HUES64 (cell line): Measurements from ENCODE around the gene XXYLT1.

Source experiments
- H3K27ac ChIP-seq: 2 replicates; pipeline ENCODE4 v1.7.0; 2013; ENCODE audit warnings: low read depth, low read length, inconsistent platforms
- H3K27me3 ChIP-seq: 2 replicates; pipeline ENCODE4 v1.6.1; 2013; ENCODE audit warnings: mild to moderate bottlenecking, low read length; ENCODE audit not compliant: insufficient read depth
- H3K36me3 ChIP-seq: 2 replicates; pipeline ENCODE4 v1.6.1; 2013; ENCODE audit warnings: mild to moderate bottlenecking, low read length; ENCODE audit not compliant: insufficient read depth
- H3K4me1 ChIP-seq: 2 replicates; pipeline ENCODE4 v1.6.1; 2013; ENCODE audit warnings: mild to moderate bottlenecking, low read length, moderate library complexity; ENCODE audit not compliant: insufficient read depth
- H3K4me3 ChIP-seq: 2 replicates; pipeline ENCODE4 v1.5.1; 2013; ENCODE audit warnings: mild to moderate bottlenecking, low read length, moderate library complexity
- H3K9ac ChIP-seq: 2 replicates; pipeline ENCODE4 v1.6.1; 2013; ENCODE audit warnings: mild to moderate bottlenecking, low read depth, low read length
- H3K9me3 ChIP-seq: 2 replicates; pipeline ENCODE4 v1.6.1; 2013; ENCODE audit warnings: low read depth, low read length; ENCODE audit not compliant: insufficient read depth
- WGBS: fragments of 150-250, 120-280 bp; methylation state at CpG from one replicate; pipeline ENCODE4 v1.1.7; 2013; ENCODE audit warnings: missing lambda C conversion rate; 5-methylcytosine and 5-hydroxymethylcytosine counted together

Gene XXYLT1

GRCh38 chr3:195256639-195257453, 14.1 kb downstream of the XXYLT1 start:
- Histone ChIP-seq H3K4me1 (peaks cover 36% of the 10 kb centered on the region), H3K27me3 (no peaks in the 10 kb centered on the region), H3K27ac (no peak overlapping the region), H3K36me3 (no peaks in the 10 kb centered on the region), H3K9me3 (no peaks in the 10 kb centered on the region), H3K4me3 (no peak overlapping the region), H3K9ac (no peak overlapping the region)
- WGBS, result 95% methylated on average over 19 of the region's 19 CpGs

GRCh38 chr3:195255571-195256501, 15.1 kb downstream of the XXYLT1 start:
- peaks cover 43% of the 10 kb centered on the region for H3K4me1 ChIP-seq
- no peaks in the 10 kb centered on the region for H3K9me3 ChIP-seq
- 89% methylated on average over 22 of the region's 22 CpGs for WGBS
- no peaks in the 10 kb centered on the region for H3K27me3 ChIP-seq
- H3K9ac ChIP-seq, result no peak overlapping the region
- H3K27ac ChIP-seq, result no peak overlapping the region
- H3K4me3 ChIP-seq, result no peak overlapping the region
- no peaks in the 10 kb centered on the region for H3K36me3 ChIP-seq

GRCh38 chr3:195255176-195255500, 15.8 kb downstream of the XXYLT1 start:
- no peaks in the 10 kb centered on the region for H3K9me3 ChIP-seq
- no peaks in the 10 kb centered on the region for H3K27me3 ChIP-seq
- no peaks in the 10 kb centered on the region for H3K36me3 ChIP-seq
- no peak overlapping the region for H3K27ac ChIP-seq
- WGBS, result 76% methylated on average over 13 of the region's 13 CpGs
- no peak overlapping the region for H3K4me3 ChIP-seq
- peaks cover 46% of the 10 kb centered on the region for H3K4me1 ChIP-seq
- no peak overlapping the region for H3K9ac ChIP-seq

GRCh38 chr3:195254454-195255175, 16.3 kb downstream of the XXYLT1 start:
- WGBS, result 84% methylated on average over 16 of the region's 16 CpGs
- Histone ChIP-seq H3K4me3 (no peak overlapping the region), H3K9ac (no peak overlapping the region), H3K4me1 (peaks cover 46% of the 10 kb centered on the region), H3K27ac (no peak overlapping the region), H3K9me3 (no peaks in the 10 kb centered on the region), H3K27me3 (no peaks in the 10 kb centered on the region), H3K36me3 (no peaks in the 10 kb centered on the region)

- Histone ChIP-seq H3K27me3 (no peaks in the 10 kb centered on the region), H3K27ac (peak overlapping the region; percentile 0), H3K36me3 (no peaks in the 10 kb centered on the region), H3K4me3 (no peak overlapping the region), H3K9ac (no peak overlapping the region), H3K4me1 (peaks cover 42% of the 10 kb centered on the region), H3K9me3 (no peaks in the 10 kb centered on the region)
- 80% methylated on average over 10 of the region's 10 CpGs for WGBS
Observed at GRCh38 chr3:195253923-195254432, 17.0 kb downstream of the XXYLT1 start.

- no peak overlapping the region for H3K9ac ChIP-seq
- 87% methylated on average over 14 of the region's 14 CpGs for WGBS
- no peaks in the 10 kb centered on the region for H3K27me3 ChIP-seq
- H3K9me3 ChIP-seq, result no peaks in the 10 kb centered on the region
- H3K27ac ChIP-seq, result no peak overlapping the region
- H3K36me3 ChIP-seq, result 0 out of 2 replicates have a peak, but pooled peaks cover 2% of the 10 kb centered on the region
- no peak overlapping the region for H3K4me3 ChIP-seq
- H3K4me1 ChIP-seq, result peaks cover 35% of the 10 kb centered on the region
Observed at GRCh38 chr3:195251336-195252065, 19.5 kb downstream of the XXYLT1 start.

- H3K4me1 ChIP-seq, result peaks cover 35% of the 10 kb centered on the region
- H3K27me3 ChIP-seq, result no peaks in the 10 kb centered on the region
- no peaks in the 10 kb centered on the region for H3K9me3 ChIP-seq
- no peak overlapping the region for H3K27ac ChIP-seq
- H3K9ac ChIP-seq, result no peak overlapping the region
- H3K36me3 ChIP-seq, result 0 out of 2 replicates have a peak, but pooled peaks cover 5% of the 10 kb centered on the region
- H3K4me3 ChIP-seq, result no peak overlapping the region
- 85% methylated on average over 14 of the region's 14 CpGs for WGBS
Observed at GRCh38 chr3:195250473-195251251, 20.3 kb downstream of the XXYLT1 start.

GRCh38 chr3:195249858-195250464, 21.0 kb downstream of the XXYLT1 start:
- no peak overlapping the region for H3K27ac ChIP-seq
- H3K4me3 ChIP-seq, result no peak overlapping the region
- 0 out of 2 replicates have a peak, but pooled peaks cover 5% of the 10 kb centered on the region for H3K36me3 ChIP-seq
- no peaks in the 10 kb centered on the region for H3K27me3 ChIP-seq
- H3K4me1 ChIP-seq, result peaks cover 31% of the 10 kb centered on the region
- H3K9ac ChIP-seq, result no peak overlapping the region
- 88% methylated on average over 11 of the region's 11 CpGs for WGBS
- no peaks in the 10 kb centered on the region for H3K9me3 ChIP-seq

GRCh38 chr3:195249057-195249770, 21.7 kb downstream of the XXYLT1 start:
- WGBS, result 93% methylated on average over 21 of the region's 21 CpGs

More at GRCh38 chr3:195249057-195249770, 21.7 kb downstream of the XXYLT1 start:
- Histone ChIP-seq H3K4me1 (peaks cover 25% of the 10 kb centered on the region), H3K4me3 (no peak overlapping the region), H3K36me3 (0 out of 2 replicates have a peak, but pooled peaks cover 5% of the 10 kb centered on the region), H3K9me3 (no peaks in the 10 kb centered on the region), H3K27me3 (no peaks in the 10 kb centered on the region), H3K9ac (no peak overlapping the region), H3K27ac (no peak overlapping the region)
